Glutamatergic neuron (in vitro differentiated cells): ENCODE results near the gene GPR55. TPM values are rescaled to one million over a fixed set of nuclear protein-coding genes. Genes with fewer than 3 reads are reported as not detected.

Experiments
- DNase-seq: peaks from one replicate; pipeline ENCODE4 v3.0.0; 2022
- H3K27ac Mint-ChIP-seq: one replicate; pipeline ENCODE4 v1.8.0; 2020; ENCODE audit warnings: mild to moderate bottlenecking, mixed read lengths, inconsistent platforms; ENCODE audit not compliant: unreplicated experiment
- H3K27me3 Mint-ChIP-seq: one replicate; pipeline ENCODE4 v1.8.0; 2020; ENCODE audit warnings: mild to moderate bottlenecking, moderate library complexity, mixed read lengths, inconsistent platforms; ENCODE audit not compliant: unreplicated experiment
- H3K36me3 Mint-ChIP-seq: one replicate; pipeline ENCODE4 v1.8.0; 2020; ENCODE audit warnings: mild to moderate bottlenecking, mixed read lengths, inconsistent platforms; ENCODE audit not compliant: unreplicated experiment
- H3K4me1 Mint-ChIP-seq: one replicate; pipeline ENCODE4 v1.8.0; 2020; ENCODE audit warnings: mild to moderate bottlenecking, low read depth, mixed read lengths, inconsistent platforms; ENCODE audit not compliant: unreplicated experiment
- H3K4me3 Mint-ChIP-seq: one replicate; pipeline ENCODE4 v1.8.0; 2020; ENCODE audit warnings: mild to moderate bottlenecking, mixed read lengths, inconsistent platforms; ENCODE audit not compliant: unreplicated experiment
- H3K9me3 Mint-ChIP-seq: one replicate; pipeline ENCODE4 v1.8.0; 2020; ENCODE audit warnings: mild to moderate bottlenecking, moderate library complexity, mixed read lengths, inconsistent platforms; ENCODE audit not compliant: unreplicated experiment
- total RNA-seq: library from RNA; stranded (reverse); fragmentation: NEBNext Ultra II Directional; extraction: Animal tissue kit (Norgen Biotek cat#: 25700); gene quantifications from one replicate; pipeline ENCODE4 v1.2.1, GENCODE V29; 2021; ENCODE audit not compliant: unreplicated experiment
- TF ChIP-seq, protein P1 (sequence below): fragments of 200-600 bp; sonication (generic); IDR thresholded peaks from one replicate; pipeline ENCODE4 v1.5.0; 2021; ENCODE audit not compliant: partially characterized antibody, unreplicated experiment

Gene GPR55
- total RNA-seq, 1 donor from 2014 or later = not detected

GRCh38 chr2:230861552-230862255 is 63.3 kb downstream of the GPR55 start:
- DNase-seq = no peak
- peaks cover 4% of the 10 kb centered on the region for H3K27me3 Mint-ChIP-seq
- no peaks in the 10 kb centered on the region for H3K36me3 Mint-ChIP-seq
- H3K4me3 Mint-ChIP-seq = no peak overlapping the region
- peak overlapping the region; percentile 0 for H3K27ac Mint-ChIP-seq
- H3K4me1 Mint-ChIP-seq = peaks cover 4% of the 10 kb centered on the region
- TF ChIP-seq, protein P1, sequence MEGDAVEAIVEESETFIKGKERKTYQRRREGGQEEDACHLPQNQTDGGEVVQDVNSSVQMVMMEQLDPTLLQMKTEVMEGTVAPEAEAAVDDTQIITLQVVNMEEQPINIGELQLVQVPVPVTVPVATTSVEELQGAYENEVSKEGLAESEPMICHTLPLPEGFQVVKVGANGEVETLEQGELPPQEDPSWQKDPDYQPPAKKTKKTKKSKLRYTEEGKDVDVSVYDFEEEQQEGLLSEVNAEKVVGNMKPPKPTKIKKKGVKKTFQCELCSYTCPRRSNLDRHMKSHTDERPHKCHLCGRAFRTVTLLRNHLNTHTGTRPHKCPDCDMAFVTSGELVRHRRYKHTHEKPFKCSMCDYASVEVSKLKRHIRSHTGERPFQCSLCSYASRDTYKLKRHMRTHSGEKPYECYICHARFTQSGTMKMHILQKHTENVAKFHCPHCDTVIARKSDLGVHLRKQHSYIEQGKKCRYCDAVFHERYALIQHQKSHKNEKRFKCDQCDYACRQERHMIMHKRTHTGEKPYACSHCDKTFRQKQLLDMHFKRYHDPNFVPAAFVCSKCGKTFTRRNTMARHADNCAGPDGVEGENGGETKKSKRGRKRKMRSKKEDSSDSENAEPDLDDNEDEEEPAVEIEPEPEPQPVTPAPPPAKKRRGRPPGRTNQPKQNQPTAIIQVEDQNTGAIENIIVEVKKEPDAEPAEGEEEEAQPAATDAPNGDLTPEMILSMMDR = no peak
- H3K9me3 Mint-ChIP-seq = peaks cover 6% of the 10 kb centered on the region

Other genes starting within 250 kb of the GPR55 start
- gene CAB39, start 212.4 kb downstream of the GPR55 start, total RNA-seq = 60.3 TPM
- 72.0 TPM for gene ITM2C, start 60.3 kb downstream of the GPR55 start, total RNA-seq
- not detected for gene SPATA3, start 70.9 kb upstream of the GPR55 start, total RNA-seq
- 0.42 TPM for gene C2orf72, start 112.3 kb upstream of the GPR55 start, total RNA-seq
- gene PSMD1, start 131.6 kb upstream of the GPR55 start, total RNA-seq = 126 TPM
- not detected for gene HTR2B, start 199.8 kb upstream of the GPR55 start, total RNA-seq